ENCODE data around the gene SLC47A1.

DNA sequence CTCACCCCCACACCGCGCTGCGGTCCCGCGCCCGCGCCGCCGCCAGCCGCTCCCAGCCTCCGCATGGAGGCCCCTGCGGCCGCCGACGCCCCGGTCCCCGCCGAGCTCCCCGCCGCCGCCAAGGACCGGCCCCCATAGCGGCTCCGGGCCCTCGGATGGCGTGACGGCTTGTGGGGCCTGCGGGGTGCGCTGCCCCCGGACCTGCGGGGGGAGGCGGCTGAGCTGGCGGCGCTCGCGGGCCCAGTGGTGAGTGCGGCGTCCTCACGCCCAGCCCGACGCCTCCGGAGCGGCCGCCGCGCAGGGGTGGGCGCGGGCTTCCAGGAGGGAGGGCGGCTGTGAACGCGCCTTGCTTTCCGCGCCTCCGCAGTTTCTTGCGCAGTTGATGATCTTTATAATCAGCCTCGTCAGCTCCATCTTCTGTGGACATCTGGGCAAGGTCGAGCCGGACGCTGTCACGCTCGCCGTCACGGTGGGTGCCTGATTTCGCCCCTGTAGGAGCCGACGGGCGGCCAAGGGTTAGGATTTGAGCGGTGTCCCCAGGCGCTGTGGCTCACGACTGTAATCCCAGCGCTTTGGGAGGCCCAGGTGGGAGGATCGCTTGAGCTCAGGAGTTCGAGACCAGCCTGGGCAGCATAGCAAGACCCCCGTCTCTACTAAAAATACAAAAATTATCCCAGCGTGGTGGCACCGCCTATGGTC is 46.4 kb downstream of the SLC47A1 start:
- TF ChIP-seq RAD21 (conservative IDR thresholded peaks at IDR 0.05 in 1 of 2, IDR thresholded peaks at IDR 0.05 in 1 of 2) (no peak), CHD2 (IDR thresholded peaks at IDR 0.05; ENCODE audit: low read length, partially characterized antibody) (no peak), HOXB13 (CRISPR knock-in tag; IDR thresholded peaks at IDR 0.05; ENCODE audit: low read depth) (no peak), EP300 (IDR thresholded peaks at IDR 0.05) (no peak), ELK1 (IDR thresholded peaks at IDR 0.05; ENCODE audit: low read depth, low read length) (no peak), NFE2L2 (conservative IDR thresholded peaks at IDR 0.05; ENCODE audit: low read length) (no peak), HOXA7 (CRISPR knock-in tag; IDR thresholded peaks at IDR 0.05) (no peak), MAZ (IDR thresholded peaks at IDR 0.05; ENCODE audit: borderline replicate concordance, low read depth, low read length) (no peak), JUN (IDR thresholded peaks at IDR 0.05) (no peak), RFX5 (IDR thresholded peaks at IDR 0.05) (no peak), POLR2A (IDR thresholded peaks at IDR 0.05; ENCODE audit: low read length) (no peak)
- TF ChIP-seq, protein P1, sequence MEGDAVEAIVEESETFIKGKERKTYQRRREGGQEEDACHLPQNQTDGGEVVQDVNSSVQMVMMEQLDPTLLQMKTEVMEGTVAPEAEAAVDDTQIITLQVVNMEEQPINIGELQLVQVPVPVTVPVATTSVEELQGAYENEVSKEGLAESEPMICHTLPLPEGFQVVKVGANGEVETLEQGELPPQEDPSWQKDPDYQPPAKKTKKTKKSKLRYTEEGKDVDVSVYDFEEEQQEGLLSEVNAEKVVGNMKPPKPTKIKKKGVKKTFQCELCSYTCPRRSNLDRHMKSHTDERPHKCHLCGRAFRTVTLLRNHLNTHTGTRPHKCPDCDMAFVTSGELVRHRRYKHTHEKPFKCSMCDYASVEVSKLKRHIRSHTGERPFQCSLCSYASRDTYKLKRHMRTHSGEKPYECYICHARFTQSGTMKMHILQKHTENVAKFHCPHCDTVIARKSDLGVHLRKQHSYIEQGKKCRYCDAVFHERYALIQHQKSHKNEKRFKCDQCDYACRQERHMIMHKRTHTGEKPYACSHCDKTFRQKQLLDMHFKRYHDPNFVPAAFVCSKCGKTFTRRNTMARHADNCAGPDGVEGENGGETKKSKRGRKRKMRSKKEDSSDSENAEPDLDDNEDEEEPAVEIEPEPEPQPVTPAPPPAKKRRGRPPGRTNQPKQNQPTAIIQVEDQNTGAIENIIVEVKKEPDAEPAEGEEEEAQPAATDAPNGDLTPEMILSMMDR (IDR thresholded peaks at IDR 0.05), result no peak

All from A549 (cell line).